Liver (tissue), 9 donors: ENCODE data around the gene MAP2K6. TPM values are rescaled to one million over a fixed set of nuclear protein-coding genes. Genes with fewer than 3 reads are reported as not detected.

ENCODE experiments used
- DNase-seq: peaks from one replicate; pipeline ENCODE4 v3.0.0-alpha.2; 2017; ENCODE audit warnings: low spot score
- H3K27ac ChIP-seq, 2 donors: one replicate each; pipeline ENCODE4 v1.7.0; 2013; ENCODE audit warnings: inconsistent platforms in 2 of 2, low read length in 2 of 2, control low read depth in 1 of 2, low read depth in 1 of 2, mild to moderate bottlenecking in 1 of 2
- H3K27me3 ChIP-seq, 4 donors: one replicate each; pipeline versions ENCODE4 v1.6.1 to v1.7.0; 2013; ENCODE audit warnings: low read length in 3 of 4, inconsistent platforms in 1 of 4, mild to moderate bottlenecking in 1 of 4, moderate library complexity in 1 of 4; ENCODE audit not compliant: control insufficient read depth in 4 of 4, insufficient read depth in 4 of 4
- H3K36me3 ChIP-seq, 4 donors: one replicate each; pipeline versions ENCODE4 v1.6.1 to v1.7.0; 2013; ENCODE audit warnings: low read length in 3 of 4, mild to moderate bottlenecking in 3 of 4, low read depth in 1 of 4, moderate library complexity in 1 of 4; ENCODE audit not compliant: control insufficient read depth in 4 of 4, insufficient read depth in 3 of 4
- H3K4me1 ChIP-seq, 4 donors: one replicate each; pipeline versions ENCODE4 v1.6.1 to v1.7.0; 2013; ENCODE audit warnings: low read length in 3 of 4, mild to moderate bottlenecking in 3 of 4, moderate library complexity in 1 of 4; ENCODE audit not compliant: control insufficient read depth in 4 of 4, insufficient read depth in 4 of 4
- H3K4me3 ChIP-seq, 3 donors: one replicate each; pipeline versions ENCODE4 v1.6.1 to v1.7.0; 2013; ENCODE audit warnings: low read length in 3 of 3, control low read depth in 1 of 3, low read depth in 1 of 3, mild to moderate bottlenecking in 1 of 3
- H3K9ac ChIP-seq, 2 donors: one replicate each; pipeline ENCODE4 v1.7.0; 2013; ENCODE audit warnings: low read length in 2 of 2, mild to moderate bottlenecking in 2 of 2, moderate library complexity in 2 of 2, control low read depth in 1 of 2, low read depth in 1 of 2
- H3K9me3 ChIP-seq, 4 donors: one replicate each; pipeline versions ENCODE4 v1.6.1 to v1.7.0; 2013; ENCODE audit warnings: low read length in 3 of 4; ENCODE audit not compliant: control insufficient read depth in 4 of 4
- EGR1 ChIP-seq, 2 donors: IDR thresholded peaks; 2 replicates each; pipeline ENCODE4 v1.6.1; 2016 to 2018; ENCODE audit warnings: antibody characterized with exemption in 2 of 2, low read depth in 2 of 2
- FOXA1 ChIP-seq: IDR thresholded peaks from 2 replicates; pipeline ENCODE4 v1.6.1; 2016; ENCODE audit warnings: antibody characterized with exemption
- FOXA2 ChIP-seq: IDR thresholded peaks from 2 replicates; pipeline ENCODE4 v1.6.1; 2016; ENCODE audit warnings: antibody characterized with exemption
- GABPA ChIP-seq, 2 donors: IDR thresholded peaks in 1 of 2; conservative IDR thresholded peaks in 1 of 2; 2 replicates each; pipeline ENCODE4 v1.6.1; 2016; ENCODE audit warnings: antibody characterized with exemption in 2 of 2, mild to moderate bottlenecking in 1 of 2, moderate library complexity in 1 of 2
- HNF4A ChIP-seq, 2 donors: conservative IDR thresholded peaks; 2 replicates each; pipeline ENCODE4 v1.6.1; 2016; ENCODE audit warnings: antibody characterized with exemption in 2 of 2, mild to moderate bottlenecking in 2 of 2
- HNF4G ChIP-seq: IDR thresholded peaks from 2 replicates; pipeline ENCODE4 v1.6.1; 2016; ENCODE audit warnings: antibody characterized with exemption
- JUND ChIP-seq, 2 donors: IDR thresholded peaks; 2 replicates each; pipeline ENCODE4 v1.6.1; 2016; ENCODE audit warnings: antibody characterized with exemption in 2 of 2
- NR2F2 ChIP-seq: IDR thresholded peaks from 2 replicates; pipeline ENCODE4 v1.6.1; 2016; ENCODE audit warnings: antibody characterized with exemption
- RAD21 ChIP-seq, 2 donors: IDR thresholded peaks; 2 replicates each; pipeline ENCODE4 v1.6.1; 2016; ENCODE audit warnings: antibody characterized with exemption in 2 of 2, mild to moderate bottlenecking in 2 of 2
- RXRA ChIP-seq, 2 donors: IDR thresholded peaks; 2 replicates each; pipeline ENCODE4 v1.6.1; 2017 to 2018; ENCODE audit warnings: antibody characterized with exemption in 2 of 2, mild to moderate bottlenecking in 1 of 2
- SP1 ChIP-seq: IDR thresholded peaks from 2 replicates; pipeline ENCODE4 v1.6.1; 2018; ENCODE audit warnings: antibody characterized with exemption, mild to moderate bottlenecking
- TAF1 ChIP-seq: conservative IDR thresholded peaks from 2 replicates; pipeline ENCODE4 v1.6.1; 2016; ENCODE audit warnings: antibody characterized with exemption, mild to moderate bottlenecking
- YY1 ChIP-seq: IDR thresholded peaks from 2 replicates; pipeline ENCODE4 v1.6.1; 2016; ENCODE audit warnings: antibody characterized with exemption, mild to moderate bottlenecking
- WGBS: extraction: QIAGEN DNeasy Blood & Tissue Kit; methylation state at CpG from one replicate; pipeline ENCODE4 v1.1.7; 2013; 5-methylcytosine and 5-hydroxymethylcytosine counted together
- polyA plus RNA-seq, 2 donors: library from polyadenylated mRNA; stranded (reverse) in 1 of 2; unstranded in 1 of 2; fragments of 200-250 nt in 1 of 2; fragments of >200 nt in 1 of 2; fragmentation: Nextera tagmentation in 1 of 2; extraction: Ambion mirVana in 1 of 2; gene quantifications; one replicate each; pipeline versions ENCODE4 v1.2.1 to v1.2.3, GENCODE V29; 2013 to 2015
- total RNA-seq, 2 donors: library from RNA; depleted of rRNA; stranded (reverse); fragments of >200 nt; gene quantifications; one replicate each; pipeline ENCODE4 v1.2.3, GENCODE V29; 2014
- TF ChIP-seq, protein P1 (sequence below): IDR thresholded peaks from 2 replicates; pipeline ENCODE4 v1.6.1; 2016; ENCODE audit warnings: antibody characterized with exemption
- TF ChIP-seq, protein P2 (sequence below): fragments of 150-350 bp; IDR thresholded peaks from 2 replicates; pipeline ENCODE4 v1.5.1; 2017; ENCODE audit warnings: improper control_type of control experiment, low read depth, low read length; ENCODE audit not compliant: missing input control
- TF ChIP-seq, protein P3 (sequence below): IDR thresholded peaks from 2 replicates; pipeline ENCODE4 v1.6.1; 2016; ENCODE audit warnings: antibody characterized with exemption
- TF ChIP-seq, protein P4 (sequence below): IDR thresholded peaks from 2 replicates; pipeline ENCODE4 v1.6.1; 2016; ENCODE audit warnings: antibody characterized with exemption, mild to moderate bottlenecking
- TF ChIP-seq, protein P5 (sequence below): IDR thresholded peaks from 2 replicates; pipeline ENCODE4 v1.6.1; 2016; ENCODE audit warnings: antibody characterized with exemption
- donor health status: healthy.
- donor health status: healthy.
- donor health status: healthy.
- donor health status: healthy.
- donor health status: healthy.

The MAP2K6 gene
- total and polyA plus RNA-seq, 4 donors, result 0.31 to 5.4 (median 2.6) TPM

DNA sequence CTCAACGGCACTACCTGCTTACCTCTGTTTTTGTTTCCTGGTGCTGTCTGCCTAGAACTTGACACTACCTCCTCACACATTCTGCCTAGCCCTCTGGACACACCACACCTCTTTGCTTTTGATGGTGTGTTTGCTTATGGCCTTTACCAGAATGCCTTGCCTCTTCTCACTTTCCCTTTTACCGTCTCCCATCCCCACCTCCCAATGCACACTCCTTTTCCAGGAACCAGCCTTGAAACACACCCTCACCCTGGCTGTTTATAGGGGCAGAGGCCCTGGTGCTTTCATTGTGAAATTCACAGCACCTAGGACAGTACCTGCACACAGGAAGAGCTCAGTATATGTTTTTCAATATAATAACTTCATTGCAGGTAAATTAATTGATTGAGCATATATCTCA lies 56.2 kb downstream of the MAP2K6 start:
- TF ChIP-seq FOXA2, result no peak
- TF ChIP-seq, protein P1, sequence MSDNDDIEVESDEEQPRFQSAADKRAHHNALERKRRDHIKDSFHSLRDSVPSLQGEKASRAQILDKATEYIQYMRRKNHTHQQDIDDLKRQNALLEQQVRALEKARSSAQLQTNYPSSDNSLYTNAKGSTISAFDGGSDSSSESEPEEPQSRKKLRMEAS, result no peak
- TF ChIP-seq, protein P2, sequence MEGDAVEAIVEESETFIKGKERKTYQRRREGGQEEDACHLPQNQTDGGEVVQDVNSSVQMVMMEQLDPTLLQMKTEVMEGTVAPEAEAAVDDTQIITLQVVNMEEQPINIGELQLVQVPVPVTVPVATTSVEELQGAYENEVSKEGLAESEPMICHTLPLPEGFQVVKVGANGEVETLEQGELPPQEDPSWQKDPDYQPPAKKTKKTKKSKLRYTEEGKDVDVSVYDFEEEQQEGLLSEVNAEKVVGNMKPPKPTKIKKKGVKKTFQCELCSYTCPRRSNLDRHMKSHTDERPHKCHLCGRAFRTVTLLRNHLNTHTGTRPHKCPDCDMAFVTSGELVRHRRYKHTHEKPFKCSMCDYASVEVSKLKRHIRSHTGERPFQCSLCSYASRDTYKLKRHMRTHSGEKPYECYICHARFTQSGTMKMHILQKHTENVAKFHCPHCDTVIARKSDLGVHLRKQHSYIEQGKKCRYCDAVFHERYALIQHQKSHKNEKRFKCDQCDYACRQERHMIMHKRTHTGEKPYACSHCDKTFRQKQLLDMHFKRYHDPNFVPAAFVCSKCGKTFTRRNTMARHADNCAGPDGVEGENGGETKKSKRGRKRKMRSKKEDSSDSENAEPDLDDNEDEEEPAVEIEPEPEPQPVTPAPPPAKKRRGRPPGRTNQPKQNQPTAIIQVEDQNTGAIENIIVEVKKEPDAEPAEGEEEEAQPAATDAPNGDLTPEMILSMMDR, result no peak
- TF ChIP-seq GABPA (IDR thresholded peaks at IDR 0.05 in 1 of 2, conservative IDR thresholded peaks at IDR 0.05 in 1 of 2), result no peak
- TF ChIP-seq FOXA1, result no peak
- TF ChIP-seq HNF4G, result no peak
- no peak for TF ChIP-seq YY1
- TF ChIP-seq EGR1 (IDR thresholded peaks at IDR 0.05; ENCODE audit: low read depth in 2 of 2), result no peak
- TF ChIP-seq, protein P3, sequence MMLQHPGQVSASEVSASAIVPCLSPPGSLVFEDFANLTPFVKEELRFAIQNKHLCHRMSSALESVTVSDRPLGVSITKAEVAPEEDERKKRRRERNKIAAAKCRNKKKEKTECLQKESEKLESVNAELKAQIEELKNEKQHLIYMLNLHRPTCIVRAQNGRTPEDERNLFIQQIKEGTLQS, result no peak
- no peak for TF ChIP-seq RAD21 (IDR thresholded peaks at IDR 0.05)
- TF ChIP-seq NR2F2, result no peak
- TF ChIP-seq, protein P4, sequence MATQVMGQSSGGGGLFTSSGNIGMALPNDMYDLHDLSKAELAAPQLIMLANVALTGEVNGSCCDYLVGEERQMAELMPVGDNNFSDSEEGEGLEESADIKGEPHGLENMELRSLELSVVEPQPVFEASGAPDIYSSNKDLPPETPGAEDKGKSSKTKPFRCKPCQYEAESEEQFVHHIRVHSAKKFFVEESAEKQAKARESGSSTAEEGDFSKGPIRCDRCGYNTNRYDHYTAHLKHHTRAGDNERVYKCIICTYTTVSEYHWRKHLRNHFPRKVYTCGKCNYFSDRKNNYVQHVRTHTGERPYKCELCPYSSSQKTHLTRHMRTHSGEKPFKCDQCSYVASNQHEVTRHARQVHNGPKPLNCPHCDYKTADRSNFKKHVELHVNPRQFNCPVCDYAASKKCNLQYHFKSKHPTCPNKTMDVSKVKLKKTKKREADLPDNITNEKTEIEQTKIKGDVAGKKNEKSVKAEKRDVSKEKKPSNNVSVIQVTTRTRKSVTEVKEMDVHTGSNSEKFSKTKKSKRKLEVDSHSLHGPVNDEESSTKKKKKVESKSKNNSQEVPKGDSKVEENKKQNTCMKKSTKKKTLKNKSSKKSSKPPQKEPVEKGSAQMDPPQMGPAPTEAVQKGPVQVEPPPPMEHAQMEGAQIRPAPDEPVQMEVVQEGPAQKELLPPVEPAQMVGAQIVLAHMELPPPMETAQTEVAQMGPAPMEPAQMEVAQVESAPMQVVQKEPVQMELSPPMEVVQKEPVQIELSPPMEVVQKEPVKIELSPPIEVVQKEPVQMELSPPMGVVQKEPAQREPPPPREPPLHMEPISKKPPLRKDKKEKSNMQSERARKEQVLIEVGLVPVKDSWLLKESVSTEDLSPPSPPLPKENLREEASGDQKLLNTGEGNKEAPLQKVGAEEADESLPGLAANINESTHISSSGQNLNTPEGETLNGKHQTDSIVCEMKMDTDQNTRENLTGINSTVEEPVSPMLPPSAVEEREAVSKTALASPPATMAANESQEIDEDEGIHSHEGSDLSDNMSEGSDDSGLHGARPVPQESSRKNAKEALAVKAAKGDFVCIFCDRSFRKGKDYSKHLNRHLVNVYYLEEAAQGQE, result no peak
- TF ChIP-seq SP1, result no peak
- no peak for TF ChIP-seq JUND (IDR thresholded peaks at IDR 0.05)
- TF ChIP-seq RXRA (IDR thresholded peaks at IDR 0.05), result no peak
- no peak for TF ChIP-seq HNF4A (conservative IDR thresholded peaks at IDR 0.05)
- TF ChIP-seq TAF1, result no peak
- TF ChIP-seq, protein P5, sequence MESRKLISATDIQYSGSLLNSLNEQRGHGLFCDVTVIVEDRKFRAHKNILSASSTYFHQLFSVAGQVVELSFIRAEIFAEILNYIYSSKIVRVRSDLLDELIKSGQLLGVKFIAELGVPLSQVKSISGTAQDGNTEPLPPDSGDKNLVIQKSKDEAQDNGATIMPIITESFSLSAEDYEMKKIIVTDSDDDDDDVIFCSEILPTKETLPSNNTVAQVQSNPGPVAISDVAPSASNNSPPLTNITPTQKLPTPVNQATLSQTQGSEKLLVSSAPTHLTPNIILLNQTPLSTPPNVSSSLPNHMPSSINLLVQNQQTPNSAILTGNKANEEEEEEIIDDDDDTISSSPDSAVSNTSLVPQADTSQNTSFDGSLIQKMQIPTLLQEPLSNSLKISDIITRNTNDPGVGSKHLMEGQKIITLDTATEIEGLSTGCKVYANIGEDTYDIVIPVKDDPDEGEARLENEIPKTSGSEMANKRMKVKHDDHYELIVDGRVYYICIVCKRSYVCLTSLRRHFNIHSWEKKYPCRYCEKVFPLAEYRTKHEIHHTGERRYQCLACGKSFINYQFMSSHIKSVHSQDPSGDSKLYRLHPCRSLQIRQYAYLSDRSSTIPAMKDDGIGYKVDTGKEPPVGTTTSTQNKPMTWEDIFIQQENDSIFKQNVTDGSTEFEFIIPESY, result no peak
- WGBS, result 83% methylated on average over 2 of the region's 2 CpGs
- no peaks in the 10 kb centered on the region for H3K9me3 ChIP-seq

More for the DNA sequence above, 56.2 kb downstream of the MAP2K6 start:
- no peak overlapping the region for H3K27ac ChIP-seq
- no peak for DNase-seq
- H3K4me1 ChIP-seq, result peaks cover 0 to 5% (median 1%) of the 10 kb centered on the region in 4 donors
- no peaks in the 10 kb centered on the region for H3K36me3 ChIP-seq
- H3K9ac ChIP-seq, result no peak overlapping the region
- no peaks in the 10 kb centered on the region for H3K27me3 ChIP-seq
- H3K4me3 ChIP-seq, result no peak overlapping the region
